GM19238 (cell line): ENCODE data around the gene SLC35A2.
"Not testable (repeated sequence)": the region's sequence is repeated elsewhere in the genome, so short reads cannot be mapped to it uniquely, and the experiment has no call there.

Source experiments
- DNase-seq: peaks from one replicate; pipeline ENCODE4 v3.0.0; 2011; ENCODE audit warnings: low spot score; ENCODE audit not compliant: insufficient read length

SLC35A2 gene

DNA sequence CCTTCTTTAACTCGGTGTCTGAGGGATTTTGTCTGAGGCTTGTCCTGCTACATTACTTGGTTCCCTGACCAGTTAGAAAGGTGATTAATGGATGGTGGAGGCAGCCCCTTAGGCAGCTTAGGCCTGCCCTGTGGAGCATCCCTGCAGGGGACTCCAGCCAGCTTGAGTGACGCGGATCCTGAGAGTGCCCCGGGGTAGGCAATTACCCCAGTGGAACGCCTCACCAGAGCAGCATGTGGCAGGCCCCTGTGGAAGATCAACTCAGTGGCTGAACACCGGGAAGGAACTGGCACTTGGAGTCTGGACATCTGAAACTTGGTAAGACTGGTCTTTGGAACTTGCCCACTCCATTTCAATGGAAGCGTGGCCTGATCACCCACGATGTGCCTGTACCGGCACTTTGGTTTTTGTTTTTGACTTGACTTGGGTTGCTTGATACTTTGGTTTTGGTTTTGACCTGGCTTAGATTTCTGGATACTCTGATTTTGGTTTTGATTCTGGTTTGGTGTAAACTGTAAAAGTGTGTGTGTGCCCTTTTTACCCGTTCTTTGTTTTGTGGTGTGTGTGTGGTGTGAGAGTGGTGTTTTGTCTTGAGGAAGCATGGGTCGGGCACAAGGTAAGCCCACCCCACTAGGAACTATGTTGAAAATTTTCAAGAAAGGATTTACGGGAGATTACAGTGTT, 57.2 kb downstream of the SLC35A2 start:
- not testable (repeated sequence) for DNase-seq

DNA sequence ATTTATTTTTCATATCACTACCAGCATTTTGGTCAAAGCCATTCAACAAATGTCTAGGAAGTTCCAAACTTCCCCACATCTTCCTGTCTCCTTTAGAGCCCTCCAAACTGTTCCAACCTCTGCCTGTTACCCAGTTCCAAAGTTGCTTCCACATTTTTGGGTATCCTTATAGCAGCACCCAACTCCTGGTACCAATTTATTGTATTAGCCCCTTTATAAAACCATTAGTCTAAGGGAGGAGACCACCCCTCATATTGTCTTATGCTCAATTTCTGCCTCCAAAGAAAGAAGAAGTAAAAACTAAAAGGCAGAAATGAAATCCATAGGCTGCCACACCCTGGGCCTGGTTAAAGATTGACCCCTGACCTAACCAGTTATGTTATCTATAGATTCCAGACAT, 58.0 kb downstream of the SLC35A2 start:
- not testable (repeated sequence) for DNase-seq
